ENCODE data around the gene EFL1. TPM values are rescaled to one million over a fixed set of nuclear protein-coding genes. Genes with fewer than 3 reads are reported as not detected.
"Not testable (repeated sequence)": the region's sequence is repeated elsewhere in the genome, so short reads cannot be mapped to it uniquely, and the experiment has no call there.

The EFL1 gene
- total RNA-seq, 1 experiment from 2014 or later: 17.2 TPM

DNA sequence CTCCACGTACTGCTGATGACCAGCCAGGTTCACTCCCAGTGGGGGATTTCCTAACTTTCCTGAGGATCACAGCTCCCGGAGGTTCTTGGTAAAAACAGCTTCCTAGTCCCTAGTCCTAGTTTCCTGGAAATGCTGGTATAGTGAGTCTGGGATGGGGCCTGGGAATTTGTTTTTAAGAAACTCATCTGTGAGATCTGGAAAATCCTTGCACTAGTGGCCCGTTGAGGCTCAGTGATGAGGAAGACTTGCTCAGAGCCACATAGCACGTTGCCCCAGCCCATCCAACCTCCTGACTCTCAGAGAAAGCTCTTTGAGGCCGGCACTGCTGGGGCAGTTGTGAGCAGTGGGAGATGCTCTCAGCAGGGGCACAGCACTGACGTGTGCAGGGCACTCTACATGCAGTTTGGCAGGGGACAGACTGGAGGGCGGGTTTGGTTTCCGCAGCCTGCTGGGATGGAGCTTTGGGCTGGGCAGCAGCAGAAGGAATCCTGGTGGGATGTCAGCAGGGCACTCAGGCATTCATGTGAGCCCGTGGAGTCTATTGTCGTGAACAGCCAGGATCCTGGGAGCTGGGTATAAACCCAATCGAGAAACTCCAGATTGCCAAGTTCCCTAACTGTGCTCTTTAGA, 31.6 kb upstream of the EFL1 start:
- no peaks in the 10 kb centered on the region for H3K9me2 ChIP-seq (ENCODE audit: insufficient read depth)
- H3K4me3 ChIP-seq: no peak overlapping the region
- no peaks in the 10 kb centered on the region for H3K27me3 ChIP-seq (ENCODE audit: insufficient read depth, low read depth)
- H3K4me2 ChIP-seq: no peak overlapping the region
- TF ChIP-seq, protein P1, sequence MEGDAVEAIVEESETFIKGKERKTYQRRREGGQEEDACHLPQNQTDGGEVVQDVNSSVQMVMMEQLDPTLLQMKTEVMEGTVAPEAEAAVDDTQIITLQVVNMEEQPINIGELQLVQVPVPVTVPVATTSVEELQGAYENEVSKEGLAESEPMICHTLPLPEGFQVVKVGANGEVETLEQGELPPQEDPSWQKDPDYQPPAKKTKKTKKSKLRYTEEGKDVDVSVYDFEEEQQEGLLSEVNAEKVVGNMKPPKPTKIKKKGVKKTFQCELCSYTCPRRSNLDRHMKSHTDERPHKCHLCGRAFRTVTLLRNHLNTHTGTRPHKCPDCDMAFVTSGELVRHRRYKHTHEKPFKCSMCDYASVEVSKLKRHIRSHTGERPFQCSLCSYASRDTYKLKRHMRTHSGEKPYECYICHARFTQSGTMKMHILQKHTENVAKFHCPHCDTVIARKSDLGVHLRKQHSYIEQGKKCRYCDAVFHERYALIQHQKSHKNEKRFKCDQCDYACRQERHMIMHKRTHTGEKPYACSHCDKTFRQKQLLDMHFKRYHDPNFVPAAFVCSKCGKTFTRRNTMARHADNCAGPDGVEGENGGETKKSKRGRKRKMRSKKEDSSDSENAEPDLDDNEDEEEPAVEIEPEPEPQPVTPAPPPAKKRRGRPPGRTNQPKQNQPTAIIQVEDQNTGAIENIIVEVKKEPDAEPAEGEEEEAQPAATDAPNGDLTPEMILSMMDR (conservative IDR thresholded peaks at IDR 0.05): no peak
- TF ChIP-seq EZH2 (IDR thresholded peaks at IDR 0.05; ENCODE audit: low read depth): no peak
- H4K20me1 ChIP-seq (ENCODE audit: insufficient read depth): no peaks in the 10 kb centered on the region
- POLR2A ChIA-PET (ENCODE audit: unreplicated experiment): no interaction called here
- H3K36me3 ChIP-seq (ENCODE audit: low read depth): no peaks in the 10 kb centered on the region
- no peak for DNase-seq
- CTCF ChIA-PET: no interaction called here
- H3K4me1 ChIP-seq (replicated peaks; ENCODE audit: insufficient read depth): no peaks in the 10 kb centered on the region
- H3K9me3 ChIP-seq (ENCODE audit: insufficient read depth, low read depth): no peaks in the 10 kb centered on the region
- no peaks in the 10 kb centered on the region for H3F3A ChIP-seq (ENCODE audit: insufficient read depth, low read depth)
- no TSS peak for BruUV-seq (replicated peaks)
- intact Hi-C loops (cut with micrococcal nuclease; ENCODE audit: unreplicated experiment): no loop called here
- no peaks in the 10 kb centered on the region for H3K79me2 ChIP-seq (ENCODE audit: low read depth)
- no peak overlapping the region for H2AFZ ChIP-seq
- no peak overlapping the region for H3K27ac ChIP-seq

DNA sequence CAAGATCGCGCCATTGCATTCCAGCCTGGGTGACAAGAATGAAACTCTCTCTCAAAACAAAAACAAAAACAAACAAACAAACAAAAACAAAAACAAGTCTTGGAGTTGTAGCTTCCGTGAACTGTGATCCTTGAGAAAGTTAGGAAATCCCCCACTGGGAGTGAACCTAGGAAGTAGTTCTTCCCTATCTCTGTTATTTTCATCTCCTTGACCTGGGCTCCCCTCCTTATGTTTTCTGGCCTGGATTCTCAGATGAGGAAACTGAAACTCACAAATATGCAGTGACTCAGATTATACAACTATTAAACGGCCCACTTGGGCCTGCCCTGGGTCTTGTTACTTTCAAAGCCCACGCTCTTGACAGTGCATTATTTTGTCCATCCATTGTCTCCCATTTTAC, 29.7 kb upstream of the EFL1 start:
- TF ChIP-seq, protein P1 (conservative IDR thresholded peaks at IDR 0.05): no peak
- TF ChIP-seq EZH2 (IDR thresholded peaks at IDR 0.05; ENCODE audit: low read depth): no peak
- H3K9me3 ChIP-seq (ENCODE audit: insufficient read depth, low read depth): no peaks in the 10 kb centered on the region
- no peak overlapping the region for H3K4me3 ChIP-seq
- intact Hi-C loops (cut with micrococcal nuclease; ENCODE audit: unreplicated experiment): no loop called here
- H3K4me2 ChIP-seq: no peak overlapping the region
- H4K20me1 ChIP-seq (ENCODE audit: insufficient read depth): no peaks in the 10 kb centered on the region
- no peaks in the 10 kb centered on the region for H3K36me3 ChIP-seq (ENCODE audit: low read depth)
- no peaks in the 10 kb centered on the region for H3K9me2 ChIP-seq (ENCODE audit: insufficient read depth)
- POLR2A ChIA-PET (ENCODE audit: unreplicated experiment): no interaction called here
- no peak for DNase-seq
- H3K4me1 ChIP-seq (replicated peaks; ENCODE audit: insufficient read depth): no peaks in the 10 kb centered on the region
- no peak overlapping the region for H2AFZ ChIP-seq
- H3K27ac ChIP-seq: no peak overlapping the region
- BruUV-seq (replicated peaks): no TSS peak
- H3K27me3 ChIP-seq (ENCODE audit: insufficient read depth, low read depth): no peaks in the 10 kb centered on the region; the same call in 1 of the 2 replicates
- H3K79me2 ChIP-seq (ENCODE audit: low read depth): no peaks in the 10 kb centered on the region
- CTCF ChIA-PET: no interaction called here
- no peaks in the 10 kb centered on the region for H3F3A ChIP-seq (ENCODE audit: insufficient read depth, low read depth)

DNA sequence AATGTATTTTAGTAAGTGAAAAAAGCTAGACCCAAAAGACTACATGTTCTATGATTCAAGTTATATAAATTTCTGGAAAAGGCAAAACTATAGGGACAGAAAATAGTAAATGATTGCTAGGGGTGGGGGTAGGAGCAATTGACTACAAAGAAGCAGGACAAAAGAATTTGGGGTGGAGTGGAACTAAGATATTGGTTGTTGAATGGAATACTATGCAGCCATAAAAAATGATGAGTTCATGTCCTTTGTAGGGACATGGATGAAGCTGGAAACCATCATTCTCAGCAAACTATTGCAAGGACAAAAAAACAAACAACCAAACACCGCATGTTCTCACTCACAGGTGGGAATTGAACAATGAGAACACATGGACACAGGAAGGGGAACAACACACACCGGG, 25.7 kb upstream of the EFL1 start:
- POLR2A ChIA-PET (ENCODE audit: unreplicated experiment); H3F3A ChIP-seq (ENCODE audit: insufficient read depth, low read depth); intact Hi-C loops (cut with micrococcal nuclease; ENCODE audit: unreplicated experiment); CTCF ChIA-PET; H3K27me3 ChIP-seq (ENCODE audit: insufficient read depth, low read depth); H3K36me3 ChIP-seq (ENCODE audit: low read depth); H3K9me2 ChIP-seq (ENCODE audit: insufficient read depth); H3K9me3 ChIP-seq (ENCODE audit: insufficient read depth, low read depth); H3K27ac ChIP-seq; H4K20me1 ChIP-seq (ENCODE audit: insufficient read depth); H3K4me1 ChIP-seq (replicated peaks; ENCODE audit: insufficient read depth); H3K79me2 ChIP-seq (ENCODE audit: low read depth); BruUV-seq (replicated peaks); H2AFZ ChIP-seq; DNase-seq; H3K4me3 ChIP-seq; H3K4me2 ChIP-seq: not testable (repeated sequence)

DNA sequence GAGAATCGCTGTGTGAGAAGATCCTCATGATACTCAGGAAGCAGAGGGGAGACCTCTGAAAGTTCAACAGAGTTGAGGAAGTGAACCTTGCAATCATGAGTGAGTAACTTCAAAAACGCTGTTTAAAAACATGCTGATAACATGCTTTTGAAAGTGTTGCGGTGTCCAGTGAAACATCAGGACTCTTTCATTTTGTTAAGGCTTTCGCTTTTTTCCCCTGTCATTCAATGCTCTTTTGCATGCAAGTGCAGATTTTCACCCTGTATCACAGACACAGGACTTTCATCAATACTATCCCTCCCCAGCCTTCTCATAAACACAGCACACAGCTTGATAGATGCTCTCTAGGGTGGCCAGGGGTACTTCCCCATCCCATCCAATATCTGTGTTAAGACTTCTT, 23.9 kb upstream of the EFL1 start:
- BruUV-seq (replicated peaks); H3K79me2 ChIP-seq (ENCODE audit: low read depth); H3K4me3 ChIP-seq; H3K27ac ChIP-seq; H3K9me3 ChIP-seq (ENCODE audit: insufficient read depth, low read depth); H3K9me2 ChIP-seq (ENCODE audit: insufficient read depth); CTCF ChIA-PET; H4K20me1 ChIP-seq (ENCODE audit: insufficient read depth); H3K36me3 ChIP-seq (ENCODE audit: low read depth); H3K4me1 ChIP-seq (replicated peaks; ENCODE audit: insufficient read depth); intact Hi-C loops (cut with micrococcal nuclease; ENCODE audit: unreplicated experiment); POLR2A ChIA-PET (ENCODE audit: unreplicated experiment); H3F3A ChIP-seq (ENCODE audit: insufficient read depth, low read depth); H2AFZ ChIP-seq; H3K27me3 ChIP-seq (ENCODE audit: insufficient read depth, low read depth); H3K4me2 ChIP-seq; DNase-seq: not testable (repeated sequence)

DNA sequence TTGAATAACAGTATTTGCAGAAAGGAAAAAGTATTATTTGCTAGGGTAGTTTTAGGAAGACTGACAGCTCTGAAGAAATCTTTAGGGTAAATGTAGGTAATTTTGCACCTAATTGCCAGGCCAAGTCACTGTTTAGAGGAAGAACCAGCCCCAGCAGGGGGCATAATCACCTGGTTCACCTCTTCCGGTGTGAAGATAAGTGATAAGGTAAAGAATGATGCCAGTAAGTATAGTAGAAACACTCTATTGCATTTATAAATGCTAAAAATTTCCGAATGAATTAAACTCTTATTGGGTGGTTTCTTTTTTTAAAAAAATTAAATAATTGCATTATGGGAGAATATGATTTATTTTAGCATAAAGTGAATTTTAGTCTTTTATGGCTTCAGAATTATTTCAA, 21.8 kb upstream of the EFL1 start:
- H3K27me3 ChIP-seq (ENCODE audit: insufficient read depth, low read depth); CTCF ChIA-PET; H3K79me2 ChIP-seq (ENCODE audit: low read depth); H3K4me3 ChIP-seq; DNase-seq; H4K20me1 ChIP-seq (ENCODE audit: insufficient read depth); intact Hi-C loops (cut with micrococcal nuclease; ENCODE audit: unreplicated experiment); H3K4me2 ChIP-seq; H3K36me3 ChIP-seq (ENCODE audit: low read depth); H3K9me3 ChIP-seq (ENCODE audit: insufficient read depth, low read depth); H2AFZ ChIP-seq; H3F3A ChIP-seq (ENCODE audit: insufficient read depth, low read depth); H3K4me1 ChIP-seq (replicated peaks; ENCODE audit: insufficient read depth); H3K9me2 ChIP-seq (ENCODE audit: insufficient read depth); BruUV-seq (replicated peaks); H3K27ac ChIP-seq; POLR2A ChIA-PET (ENCODE audit: unreplicated experiment): not testable (repeated sequence)

DNA sequence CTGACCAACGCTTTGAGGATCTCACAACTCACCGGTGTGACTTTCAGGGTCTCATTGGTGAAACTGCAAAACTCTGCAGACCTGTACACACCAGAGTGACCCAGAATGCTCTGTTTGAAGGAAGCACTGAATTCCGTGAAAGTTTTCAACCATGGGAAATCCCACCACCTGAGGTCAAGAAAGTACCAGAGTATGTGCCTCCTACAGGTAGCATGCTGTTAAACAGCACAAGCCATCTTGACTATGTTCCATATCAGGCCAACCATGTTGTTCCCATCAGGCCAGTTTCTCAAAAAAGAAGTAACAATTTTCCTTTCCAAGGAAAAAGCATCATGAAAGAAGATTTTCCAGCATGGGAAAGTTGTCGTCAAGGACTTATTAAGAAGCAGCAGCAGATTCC, 19.9 kb upstream of the EFL1 start:
- H3K9me2 ChIP-seq (ENCODE audit: insufficient read depth); H3K4me3 ChIP-seq; H2AFZ ChIP-seq; intact Hi-C loops (cut with micrococcal nuclease; ENCODE audit: unreplicated experiment); H3F3A ChIP-seq (ENCODE audit: insufficient read depth, low read depth); DNase-seq; H4K20me1 ChIP-seq (ENCODE audit: insufficient read depth); H3K27me3 ChIP-seq (ENCODE audit: insufficient read depth, low read depth); H3K79me2 ChIP-seq (ENCODE audit: low read depth); H3K27ac ChIP-seq; BruUV-seq (replicated peaks); H3K9me3 ChIP-seq (ENCODE audit: insufficient read depth, low read depth); POLR2A ChIA-PET (ENCODE audit: unreplicated experiment); CTCF ChIA-PET; H3K4me1 ChIP-seq (replicated peaks; ENCODE audit: insufficient read depth); H3K36me3 ChIP-seq (ENCODE audit: low read depth); H3K4me2 ChIP-seq: not testable (repeated sequence)
